ENCODE data around the gene RTN4RL1. TPM values are rescaled to one million over a fixed set of nuclear protein-coding genes. Genes with fewer than 3 reads are reported as not detected.

The RTN4RL1 gene, protein sequence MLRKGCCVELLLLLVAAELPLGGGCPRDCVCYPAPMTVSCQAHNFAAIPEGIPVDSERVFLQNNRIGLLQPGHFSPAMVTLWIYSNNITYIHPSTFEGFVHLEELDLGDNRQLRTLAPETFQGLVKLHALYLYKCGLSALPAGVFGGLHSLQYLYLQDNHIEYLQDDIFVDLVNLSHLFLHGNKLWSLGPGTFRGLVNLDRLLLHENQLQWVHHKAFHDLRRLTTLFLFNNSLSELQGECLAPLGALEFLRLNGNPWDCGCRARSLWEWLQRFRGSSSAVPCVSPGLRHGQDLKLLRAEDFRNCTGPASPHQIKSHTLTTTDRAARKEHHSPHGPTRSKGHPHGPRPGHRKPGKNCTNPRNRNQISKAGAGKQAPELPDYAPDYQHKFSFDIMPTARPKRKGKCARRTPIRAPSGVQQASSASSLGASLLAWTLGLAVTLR
- total RNA-seq = 1 to 10 TPM in 1 of 2 experiments, under 1 TPM in 1; 0.84 to 1.2 TPM

DNA sequence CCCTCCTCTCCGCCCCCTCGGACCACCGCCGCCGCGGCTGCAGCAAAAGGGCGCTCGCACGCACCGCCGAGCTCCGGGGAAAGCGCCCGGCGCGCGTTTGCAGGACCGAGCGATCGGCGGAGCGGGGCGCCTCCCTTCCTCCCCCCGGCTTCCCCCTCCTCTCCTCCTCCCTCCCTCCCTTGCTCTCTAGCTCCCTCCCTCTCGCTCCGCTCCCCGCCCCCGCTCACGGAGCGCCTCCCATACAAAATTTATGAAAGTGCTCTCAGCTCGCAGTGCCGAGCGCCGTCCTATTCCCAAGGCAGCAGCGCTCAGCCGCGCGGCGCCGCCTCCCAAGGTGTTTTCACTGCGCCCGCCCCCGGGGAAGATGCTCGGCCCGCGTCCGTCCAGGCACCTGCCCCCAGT lies at the start of gene RTN4RL1:
Gene RTN4RL1, minus strand, starts transcription at position 115 of the 402 bp plus-strand sequence. CDS start 469 bp downstream, outside the sequence.

DNA sequence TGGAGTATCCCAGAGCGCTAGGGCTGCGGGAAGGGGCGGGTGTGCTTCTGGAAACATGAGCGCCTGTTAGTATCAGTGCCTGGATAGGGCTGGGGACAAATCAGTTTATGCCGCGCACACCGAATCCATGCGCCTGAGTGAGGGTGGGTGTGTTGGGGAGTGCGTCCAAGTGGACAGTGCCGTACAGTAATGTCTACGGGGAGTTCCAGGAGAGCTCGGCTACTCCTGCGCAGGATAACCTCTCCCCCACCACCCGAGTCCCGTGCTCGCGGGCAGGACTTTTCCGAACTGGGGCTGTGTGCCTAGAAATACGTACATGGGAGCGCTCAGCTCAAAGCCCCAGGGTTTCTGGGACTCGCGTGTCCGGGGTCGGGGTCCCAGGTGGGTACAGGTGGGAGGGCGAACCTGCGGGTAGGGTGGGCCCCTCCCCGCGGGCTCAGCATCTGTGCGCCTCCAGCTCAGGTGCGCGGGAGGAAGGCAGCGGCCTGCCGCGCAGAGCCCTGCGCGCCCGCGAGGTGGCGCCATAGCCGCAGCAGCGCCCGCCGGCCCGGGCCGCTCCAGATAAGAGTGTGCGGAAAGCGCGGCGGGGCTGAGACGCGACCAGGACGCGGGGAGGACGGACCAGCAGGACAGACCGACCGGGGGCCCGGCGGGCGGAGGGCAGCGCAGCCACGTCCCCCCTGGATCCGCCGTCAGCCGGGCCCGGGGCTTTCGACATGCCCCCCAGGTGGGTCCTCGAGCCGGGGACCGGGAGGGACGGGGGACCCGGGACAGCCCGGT lies 29.6 kb upstream of the RTN4RL1 start, which contains the start of gene HIC1:
Gene HIC1, plus strand, starts transcription at position 592 of the 780 bp plus-strand sequence. CDS start 1,588 bp downstream, outside the sequence.

DNA sequence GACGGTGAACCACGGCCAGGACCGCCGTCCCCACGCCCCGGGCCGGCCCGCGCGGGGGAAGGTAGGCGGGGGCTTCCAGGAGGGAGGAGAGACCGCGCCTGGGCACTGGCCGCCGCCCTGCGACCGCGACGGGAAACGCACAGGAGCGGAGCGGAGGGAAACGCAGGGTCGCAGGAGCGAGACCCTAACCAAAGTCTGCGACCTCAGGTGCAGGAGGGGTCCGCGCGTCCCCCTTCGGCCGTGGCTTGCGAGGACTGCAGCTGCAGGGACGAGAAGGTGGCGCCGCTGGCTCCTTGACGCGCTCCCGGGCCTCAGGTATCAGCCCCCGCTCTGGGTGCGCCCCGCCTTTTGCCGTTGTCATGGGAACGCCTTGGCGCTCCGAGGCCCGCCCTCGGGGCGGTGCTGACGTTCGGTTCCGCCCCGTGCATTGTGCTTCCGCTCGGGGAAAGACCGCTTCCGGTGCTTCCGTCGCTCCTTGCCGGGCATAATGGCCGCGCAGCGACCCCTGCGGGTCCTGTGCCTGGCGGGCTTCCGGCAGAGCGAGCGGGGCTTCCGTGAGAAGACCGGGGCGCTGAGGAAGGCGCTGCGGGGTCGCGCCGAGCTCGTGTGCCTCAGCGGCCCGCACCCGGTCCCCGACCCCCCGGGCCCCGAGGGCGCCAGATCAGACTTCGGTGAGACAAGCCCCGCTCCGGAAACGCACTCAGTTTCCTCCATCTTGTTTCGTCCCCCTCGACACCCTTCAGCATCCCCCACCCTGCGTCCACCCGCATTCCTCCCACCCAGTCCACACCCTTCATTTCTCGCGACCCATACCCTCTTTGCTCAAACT lies 16.6 kb upstream of the RTN4RL1 start, which contains the start of gene OVCA2:
Gene OVCA2, plus strand, starts transcription at position 462 of the 829 bp plus-strand sequence. Its CDS starts 26 bp downstream, at position 488.

DNA sequence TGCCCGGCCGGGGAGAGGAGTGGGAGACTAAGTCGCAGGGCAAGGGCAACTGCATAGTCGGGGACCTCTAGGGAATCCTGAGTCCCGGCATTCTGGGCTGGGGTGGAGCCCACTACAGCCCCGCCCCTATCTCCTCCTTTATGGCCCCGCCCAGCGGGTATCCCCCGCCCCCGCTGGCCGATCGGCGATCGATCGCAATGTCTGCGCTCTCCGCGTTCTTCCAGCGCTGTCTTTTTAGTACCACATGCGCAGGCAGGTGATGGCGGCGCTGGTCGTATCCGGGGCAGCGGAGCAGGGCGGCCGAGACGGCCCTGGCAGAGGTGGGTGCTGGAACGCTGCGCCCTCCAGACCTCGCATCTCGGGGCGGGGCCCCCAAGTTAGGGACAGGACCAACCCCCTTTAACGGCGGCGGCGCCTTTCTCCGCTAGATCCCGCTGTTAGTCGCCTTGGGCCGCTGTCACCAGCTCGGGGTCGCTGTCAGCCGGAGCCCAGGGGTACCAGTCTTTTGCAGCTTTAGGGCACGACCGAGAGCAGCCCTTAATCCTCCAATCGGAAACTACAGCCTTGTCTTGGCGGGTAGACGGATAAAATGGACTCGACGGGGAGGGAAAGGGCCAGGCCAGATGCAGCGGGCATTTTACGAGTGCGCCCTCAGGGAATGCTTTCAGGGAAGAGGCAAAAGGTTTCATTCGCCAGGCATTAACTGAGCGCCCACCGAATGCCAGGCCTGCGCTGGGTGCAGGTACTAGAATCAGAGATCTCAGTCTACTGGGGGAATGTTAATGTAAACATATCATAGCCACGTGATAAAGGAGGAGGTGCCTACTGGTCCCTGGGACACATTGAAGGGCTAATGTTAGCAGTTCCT lies 5.0 kb upstream of the RTN4RL1 start, which contains the start of gene DPH1:
Gene DPH1, plus strand, starts transcription at position 243 of the 868 bp plus-strand sequence. Its CDS starts 17 bp downstream, at position 260.

Small RNAs within 50 kb of the gene (microRNA-seq; reads per million reads assigned to microRNA genes)
- gene MIR132 (ENCODE audit: borderline microRNAs expressed, borderline replicate concordance) = 548 reads per million, percentile 85 among the genes with 10 or more reads in this experiment
- 6.0 reads per million, percentile 32 among the genes with 10 or more reads in this experiment for gene MIR212 (ENCODE audit: borderline microRNAs expressed, borderline replicate concordance)

Other genes with a start within 250 kb of the RTN4RL1 start
- 10 to 100 TPM; 32.1 to 32.8 TPM for gene SMYD4, start 195.4 kb downstream of the RTN4RL1 start, total RNA-seq
- 100 to 1,000 TPM; 266 to 275 TPM for gene RPA1, start 195.3 kb downstream of the RTN4RL1 start, total RNA-seq
- gene DPH1, start 4.8 kb upstream of the RTN4RL1 start, total RNA-seq = 10 to 100 TPM; 48.4 to 48.9 TPM
- 10 to 100 TPM; 34.4 to 35.8 TPM for gene OVCA2, start 16.7 kb upstream of the RTN4RL1 start, total RNA-seq
- 10 to 100 TPM; 45.7 to 48.1 TPM for gene HIC1, start 29.8 kb upstream of the RTN4RL1 start, total RNA-seq